ENCODE measurements around the gene ZNF83.

DNA sequence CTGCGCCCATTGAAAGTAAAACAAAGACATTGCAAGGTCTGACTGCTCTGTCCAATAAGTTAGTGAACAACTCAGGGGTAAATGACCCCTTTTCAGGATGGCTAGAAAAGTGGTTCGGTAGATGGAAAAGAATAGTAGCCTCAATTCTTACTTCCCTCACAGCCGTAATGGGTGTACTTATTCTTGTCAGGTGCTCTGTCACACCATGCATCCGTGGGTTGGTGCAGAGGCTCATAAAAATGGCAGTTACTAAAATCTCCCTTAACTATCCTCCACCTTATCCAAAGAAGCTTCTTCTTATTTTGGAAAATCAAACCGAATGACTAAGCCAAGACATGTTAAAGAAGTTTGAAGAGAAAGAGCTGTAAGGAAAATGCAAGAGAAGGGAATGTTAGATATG lies 31.4 kb upstream of the ZNF83 start:
- TF ChIP-seq, protein P1, sequence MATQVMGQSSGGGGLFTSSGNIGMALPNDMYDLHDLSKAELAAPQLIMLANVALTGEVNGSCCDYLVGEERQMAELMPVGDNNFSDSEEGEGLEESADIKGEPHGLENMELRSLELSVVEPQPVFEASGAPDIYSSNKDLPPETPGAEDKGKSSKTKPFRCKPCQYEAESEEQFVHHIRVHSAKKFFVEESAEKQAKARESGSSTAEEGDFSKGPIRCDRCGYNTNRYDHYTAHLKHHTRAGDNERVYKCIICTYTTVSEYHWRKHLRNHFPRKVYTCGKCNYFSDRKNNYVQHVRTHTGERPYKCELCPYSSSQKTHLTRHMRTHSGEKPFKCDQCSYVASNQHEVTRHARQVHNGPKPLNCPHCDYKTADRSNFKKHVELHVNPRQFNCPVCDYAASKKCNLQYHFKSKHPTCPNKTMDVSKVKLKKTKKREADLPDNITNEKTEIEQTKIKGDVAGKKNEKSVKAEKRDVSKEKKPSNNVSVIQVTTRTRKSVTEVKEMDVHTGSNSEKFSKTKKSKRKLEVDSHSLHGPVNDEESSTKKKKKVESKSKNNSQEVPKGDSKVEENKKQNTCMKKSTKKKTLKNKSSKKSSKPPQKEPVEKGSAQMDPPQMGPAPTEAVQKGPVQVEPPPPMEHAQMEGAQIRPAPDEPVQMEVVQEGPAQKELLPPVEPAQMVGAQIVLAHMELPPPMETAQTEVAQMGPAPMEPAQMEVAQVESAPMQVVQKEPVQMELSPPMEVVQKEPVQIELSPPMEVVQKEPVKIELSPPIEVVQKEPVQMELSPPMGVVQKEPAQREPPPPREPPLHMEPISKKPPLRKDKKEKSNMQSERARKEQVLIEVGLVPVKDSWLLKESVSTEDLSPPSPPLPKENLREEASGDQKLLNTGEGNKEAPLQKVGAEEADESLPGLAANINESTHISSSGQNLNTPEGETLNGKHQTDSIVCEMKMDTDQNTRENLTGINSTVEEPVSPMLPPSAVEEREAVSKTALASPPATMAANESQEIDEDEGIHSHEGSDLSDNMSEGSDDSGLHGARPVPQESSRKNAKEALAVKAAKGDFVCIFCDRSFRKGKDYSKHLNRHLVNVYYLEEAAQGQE (IDR thresholded peaks at IDR 0.05; ENCODE audit: low read depth) = no peak
- TF ChIP-seq RAD21 (IDR thresholded peaks at IDR 0.05; ENCODE audit: low read depth) (no peak), ZBTB7A (IDR thresholded peaks at IDR 0.05; ENCODE audit: low read depth) (no peak), EP300 (IDR thresholded peaks at IDR 0.05; ENCODE audit: borderline replicate concordance) (no peak)
- TF ChIP-seq, protein P2, sequence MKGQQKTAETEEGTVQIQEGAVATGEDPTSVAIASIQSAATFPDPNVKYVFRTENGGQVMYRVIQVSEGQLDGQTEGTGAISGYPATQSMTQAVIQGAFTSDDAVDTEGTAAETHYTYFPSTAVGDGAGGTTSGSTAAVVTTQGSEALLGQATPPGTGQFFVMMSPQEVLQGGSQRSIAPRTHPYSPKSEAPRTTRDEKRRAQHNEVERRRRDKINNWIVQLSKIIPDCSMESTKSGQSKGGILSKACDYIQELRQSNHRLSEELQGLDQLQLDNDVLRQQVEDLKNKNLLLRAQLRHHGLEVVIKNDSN (IDR thresholded peaks at IDR 0.05) = no peak
